ENCODE measurements around the gene PRXL2C.
"Not testable (repeated sequence)": the region's sequence is repeated elsewhere in the genome, so short reads cannot be mapped to it uniquely, and the experiment has no call there.

PRXL2C gene

DNA sequence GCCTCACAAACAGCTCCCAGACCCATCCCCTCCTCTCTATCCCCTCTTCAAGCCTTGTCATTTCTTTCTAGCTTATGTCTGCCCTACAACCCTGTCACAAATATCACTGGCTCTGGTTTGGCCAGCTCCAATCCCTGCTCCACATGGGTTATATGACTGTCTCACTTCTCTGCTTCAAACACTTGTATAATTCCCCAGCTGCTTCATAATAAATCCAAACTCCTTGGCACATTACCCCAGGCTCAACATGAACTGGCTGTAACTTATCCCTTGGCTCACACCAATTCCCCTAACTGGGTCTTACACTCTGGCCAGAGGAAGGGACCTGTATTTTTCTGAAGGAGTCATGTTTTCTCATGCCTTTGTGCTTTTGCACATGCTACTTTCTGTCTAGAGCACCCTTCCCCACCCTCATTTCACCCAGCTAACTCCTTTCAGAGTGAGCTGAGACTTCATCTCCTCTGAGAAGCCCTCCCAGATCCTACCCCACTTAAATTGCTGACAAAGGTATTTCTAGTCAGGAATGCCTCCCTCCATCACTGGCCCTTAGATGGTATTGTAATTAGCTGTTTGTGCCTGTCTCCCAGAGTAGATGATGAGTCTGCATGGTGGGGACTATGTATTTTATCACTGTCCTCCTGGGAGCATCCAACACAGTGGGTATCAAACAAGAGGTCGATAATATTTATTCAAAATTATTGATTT is 5.3 kb downstream of the PRXL2C start:
- no peak for DNase-seq (ENCODE audit: low read depth)

DNA sequence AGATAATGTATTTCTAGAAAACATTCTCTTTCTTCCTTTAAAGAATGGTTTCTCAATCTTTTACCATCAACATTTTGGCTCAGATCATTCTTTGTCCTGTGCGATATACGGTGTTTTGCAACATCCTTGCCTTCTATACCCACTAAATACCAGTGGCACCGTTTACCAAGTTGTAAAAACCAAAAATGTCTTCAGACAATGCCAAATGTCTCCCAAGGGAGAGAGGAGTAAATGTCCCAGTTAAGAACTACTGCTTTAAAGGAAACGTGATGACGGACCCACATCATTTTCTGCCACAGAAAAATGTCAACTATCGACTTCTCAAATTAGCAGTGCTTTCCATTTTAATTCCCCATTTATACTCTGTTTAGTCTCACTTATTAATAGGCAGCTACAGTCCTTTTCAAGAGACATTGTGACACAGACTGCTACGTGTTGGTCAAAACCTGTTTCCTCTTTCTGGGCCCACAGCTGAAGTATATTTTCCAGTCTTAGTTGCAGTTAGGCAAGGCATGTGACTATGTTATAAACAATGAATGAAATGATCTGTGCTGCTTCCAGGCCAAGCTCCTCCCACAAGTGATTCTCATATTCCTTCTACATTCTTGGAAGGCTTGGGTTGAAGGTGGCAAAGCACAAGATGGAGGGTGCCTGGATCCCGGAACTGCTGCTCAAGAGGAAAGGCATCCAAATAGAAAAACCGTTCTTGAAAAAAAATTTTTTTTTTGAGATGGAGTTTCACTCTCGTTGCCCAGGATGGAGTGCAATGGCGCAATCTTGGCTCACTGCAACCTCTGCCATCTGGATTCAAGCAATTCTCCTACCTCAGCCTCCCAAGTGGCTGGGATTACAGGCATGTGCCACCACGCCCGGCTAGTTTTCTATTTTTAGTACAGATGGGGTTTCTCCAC is 8.8 kb downstream of the PRXL2C start:
- no peak for DNase-seq (ENCODE audit: low read depth)

DNA sequence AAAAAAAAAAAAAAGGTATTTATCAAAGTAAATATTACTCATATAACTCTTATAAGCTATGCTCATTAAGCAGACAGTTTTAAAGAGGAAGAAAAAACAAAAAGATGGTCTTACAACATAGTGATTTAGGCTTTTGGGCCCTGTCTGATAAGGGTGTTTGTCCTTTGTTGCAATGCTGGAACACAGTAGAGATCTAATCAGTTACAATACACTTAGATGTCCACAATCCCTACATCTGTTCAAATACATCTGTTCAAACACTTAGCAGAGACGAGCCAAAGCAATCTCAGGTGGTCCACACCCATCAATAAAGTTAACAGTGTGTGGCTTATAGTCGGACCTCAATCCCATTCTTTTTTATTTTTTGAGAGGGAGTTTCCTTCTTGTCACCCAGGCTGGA is 11.0 kb downstream of the PRXL2C start:
- no peak for DNase-seq (ENCODE audit: low read depth)

DNA sequence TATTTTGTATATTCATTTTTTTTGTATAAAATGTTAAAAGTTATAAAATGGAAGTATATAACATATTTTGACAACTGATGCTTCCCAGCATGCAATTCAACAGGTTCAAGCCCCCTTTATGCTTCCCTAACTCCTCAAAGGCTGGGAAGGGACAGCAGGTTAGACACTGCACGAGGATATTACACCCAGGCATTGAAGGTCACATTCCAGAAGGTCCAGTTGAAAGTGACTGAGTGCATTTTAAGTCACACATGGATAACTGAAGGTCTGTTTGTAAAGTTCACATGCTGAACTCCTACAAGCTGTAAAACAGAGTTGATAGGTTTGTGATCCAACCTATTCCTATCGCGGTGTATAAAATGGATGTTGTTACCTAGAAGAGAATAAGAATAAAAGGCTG is 13.6 kb downstream of the PRXL2C start:
- no peak for DNase-seq (ENCODE audit: low read depth)

DNA sequence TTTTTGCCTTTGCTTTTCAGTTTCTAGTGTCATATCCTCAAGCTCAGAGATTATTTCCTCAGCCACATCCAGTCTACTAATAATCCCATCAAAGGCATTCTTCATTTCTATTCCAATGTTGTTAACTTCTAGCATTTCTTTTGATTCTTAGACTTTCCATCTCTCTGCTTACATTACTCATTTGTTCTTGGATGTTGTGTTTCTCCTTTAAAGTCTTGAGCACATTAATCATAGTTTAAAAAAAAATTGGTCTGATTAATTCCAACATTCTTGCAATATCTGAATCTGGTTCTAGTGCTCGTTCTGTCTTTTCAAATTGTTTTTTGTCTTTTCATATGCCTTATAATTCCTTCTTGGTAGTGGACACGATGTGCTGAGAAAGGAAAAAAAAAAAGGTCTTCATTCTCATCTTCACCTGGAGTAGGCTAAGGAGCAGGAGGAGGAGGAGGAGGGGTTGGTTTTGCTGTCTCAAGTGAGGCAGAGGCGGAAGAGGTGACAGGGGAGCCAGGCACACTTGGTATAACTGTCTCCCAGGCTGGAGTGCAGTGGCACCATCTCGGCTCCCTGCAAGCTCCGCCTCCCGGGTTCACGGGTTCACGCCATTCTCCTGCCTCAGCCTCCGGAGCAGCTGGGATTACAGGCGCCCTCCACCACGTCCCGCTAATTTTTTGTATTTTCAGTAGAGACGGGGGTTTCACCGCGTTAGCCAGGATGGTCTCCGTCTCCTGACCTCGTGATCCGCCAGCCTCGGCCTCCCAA is 16.3 kb downstream of the PRXL2C start:
- no peak for DNase-seq (ENCODE audit: low read depth)

DNA sequence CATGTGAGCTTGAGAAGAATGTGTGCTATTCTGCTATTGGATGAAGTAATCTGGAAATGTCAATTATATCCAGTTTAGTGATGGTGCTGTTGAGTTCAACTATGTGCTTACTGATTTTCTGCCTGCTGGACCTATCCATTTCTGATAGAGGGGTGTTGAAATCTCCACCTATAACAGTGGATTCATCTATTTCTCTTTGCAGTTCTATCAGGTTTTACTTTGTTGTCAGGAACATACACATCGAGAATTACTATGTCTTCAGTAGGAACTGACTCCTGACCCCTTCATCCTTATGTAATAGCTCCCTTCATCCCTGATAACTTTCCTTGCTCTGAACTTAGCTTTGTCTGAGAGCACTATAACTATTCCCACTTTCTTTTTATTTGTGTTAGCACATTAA is 18.7 kb downstream of the PRXL2C start:
- DNase-seq (ENCODE audit: low read depth): no peak

DNA sequence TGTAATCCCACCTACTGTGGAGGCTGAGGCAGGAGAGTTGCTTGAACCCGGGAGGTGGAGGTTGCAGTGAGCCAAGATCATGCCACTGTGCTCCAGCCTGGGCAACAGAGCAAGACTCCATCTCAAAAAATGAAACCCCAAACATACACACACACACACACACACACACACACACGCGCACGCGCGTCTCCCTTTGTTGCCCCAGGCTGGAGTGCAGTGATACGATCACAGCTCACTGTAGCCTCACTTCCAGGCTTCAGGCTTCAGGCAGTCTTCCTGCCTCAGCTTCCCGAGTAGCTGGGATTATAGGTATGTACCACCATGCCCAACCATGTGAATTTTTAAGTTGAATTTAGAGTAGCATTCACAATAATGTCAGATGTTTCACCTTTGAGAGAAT is 21.5 kb downstream of the PRXL2C start:
- DNase-seq (ENCODE audit: low read depth): not testable (repeated sequence)

DNA sequence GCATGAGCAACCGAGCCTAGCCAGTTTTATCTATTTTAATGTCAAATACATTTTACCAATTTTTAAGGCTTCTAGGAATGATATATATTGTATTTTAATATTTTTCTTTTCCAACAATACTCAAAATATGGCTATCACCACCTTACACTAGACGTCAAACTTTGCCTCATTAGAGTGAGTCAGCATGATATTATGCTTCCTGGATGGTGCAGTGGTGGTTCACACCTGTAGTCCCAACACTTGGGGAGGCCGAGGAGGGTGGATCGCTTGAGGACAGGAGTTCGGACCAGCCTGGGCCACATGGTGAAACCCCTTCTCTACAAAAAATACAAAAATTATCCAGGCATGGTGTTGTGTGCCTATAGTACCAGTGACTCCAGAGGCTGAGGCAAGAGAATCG is 28.2 kb downstream of the PRXL2C start:
- no peak for DNase-seq (ENCODE audit: low read depth)

DNA sequence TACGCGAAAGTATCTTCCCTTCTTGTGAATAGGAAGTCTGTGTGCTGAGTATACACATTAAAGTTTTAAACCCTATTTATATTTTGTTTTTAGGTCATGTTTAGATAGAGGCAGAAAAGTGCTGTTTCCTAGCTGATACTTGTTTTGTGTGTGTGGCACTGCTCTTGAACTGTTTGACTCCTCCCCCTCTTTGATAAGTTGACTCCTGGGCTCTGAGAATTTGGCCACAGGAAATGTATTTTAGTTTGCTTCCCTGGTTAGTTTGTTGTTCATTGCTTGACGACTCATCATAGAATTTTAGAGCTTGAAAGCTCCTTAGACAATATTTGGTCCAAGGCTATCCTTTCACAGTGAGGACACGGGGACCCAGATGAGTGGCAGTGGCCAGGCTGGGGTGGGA is 33.5 kb downstream of the PRXL2C start:
- no peak for DNase-seq (ENCODE audit: low read depth)

DNA sequence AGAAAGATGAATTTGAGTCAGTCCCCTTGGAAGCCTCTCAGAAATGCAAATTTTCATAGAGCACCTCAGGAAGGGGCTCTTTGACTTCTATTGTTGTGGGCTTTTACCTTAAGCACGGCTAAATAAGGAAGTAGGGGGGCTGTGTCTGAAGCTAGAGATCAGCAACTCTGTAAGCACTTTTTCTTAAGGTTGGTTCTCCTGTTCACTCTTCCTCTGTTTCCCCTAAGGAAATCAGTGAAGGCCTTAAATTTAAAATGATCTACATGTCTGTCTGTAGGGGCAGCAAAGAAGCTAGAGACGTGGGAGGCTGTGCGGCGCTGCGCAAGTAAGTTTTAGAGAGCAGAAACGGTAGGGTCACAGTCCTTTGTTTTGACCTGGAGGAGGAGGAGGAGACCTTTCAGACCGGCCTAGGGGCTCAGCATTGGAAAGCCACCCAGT is 34.3 kb downstream of the PRXL2C start:
- no peak for DNase-seq (ENCODE audit: low read depth)

DNA sequence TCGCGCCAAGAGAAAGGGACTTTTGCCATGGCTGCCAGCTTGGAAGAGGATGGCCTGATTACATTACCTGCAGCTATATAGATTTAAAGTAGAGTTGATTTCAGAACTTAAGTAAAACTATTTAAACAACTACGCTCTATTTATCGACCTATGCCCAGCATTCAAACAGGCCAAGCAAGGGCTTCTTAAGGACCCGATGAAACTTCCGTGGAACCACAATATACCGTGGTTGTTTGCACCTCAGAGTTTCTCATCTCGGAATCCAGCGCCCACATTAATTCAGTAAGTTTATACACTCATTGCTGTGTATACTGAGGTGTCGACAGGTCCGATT is 35.0 kb downstream of the PRXL2C start:
- no peak for DNase-seq (ENCODE audit: low read depth)

DNA sequence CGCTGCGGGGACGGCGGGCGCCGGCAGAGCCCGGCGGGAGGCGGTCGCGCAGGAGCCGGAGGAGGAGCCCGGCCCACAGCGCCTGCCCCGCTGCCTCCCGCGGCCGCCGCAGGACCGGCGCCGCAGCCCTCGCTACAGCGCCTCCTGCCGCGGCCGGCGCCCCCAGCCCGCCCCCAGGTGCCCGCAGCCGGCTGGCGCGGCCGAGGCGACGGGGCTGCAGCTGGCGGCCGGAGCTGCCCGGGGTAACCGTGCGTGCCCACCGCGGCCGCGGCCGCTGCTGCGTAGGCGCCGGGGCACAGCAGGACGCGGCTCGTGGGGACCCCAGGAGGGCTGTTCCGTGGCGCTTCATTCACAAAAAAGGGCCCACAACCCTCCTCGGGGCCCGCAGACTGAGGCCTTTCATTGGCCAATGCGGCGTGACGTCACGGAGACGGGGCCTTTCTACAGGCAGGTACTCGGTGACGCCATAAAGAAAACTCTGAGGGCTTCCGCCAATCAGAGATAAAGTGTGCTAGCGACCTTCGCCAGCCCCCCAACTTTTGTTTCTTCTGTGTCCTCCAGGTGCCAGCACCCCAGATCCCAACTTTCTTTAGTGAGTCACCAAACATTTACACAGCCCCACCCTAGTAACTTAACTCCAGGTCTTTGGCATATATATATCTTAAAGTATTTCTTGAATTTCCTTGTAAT is 35.5 kb downstream of the PRXL2C start, which contains the start of gene CDC14B:
CDC14B (minus strand) TSS at position 353 of the 690 bp plus-strand sequence. CDS start 465 bp downstream, outside the sequence.
- peak; percentile 48 for DNase-seq (ENCODE audit: low read depth)

DNA sequence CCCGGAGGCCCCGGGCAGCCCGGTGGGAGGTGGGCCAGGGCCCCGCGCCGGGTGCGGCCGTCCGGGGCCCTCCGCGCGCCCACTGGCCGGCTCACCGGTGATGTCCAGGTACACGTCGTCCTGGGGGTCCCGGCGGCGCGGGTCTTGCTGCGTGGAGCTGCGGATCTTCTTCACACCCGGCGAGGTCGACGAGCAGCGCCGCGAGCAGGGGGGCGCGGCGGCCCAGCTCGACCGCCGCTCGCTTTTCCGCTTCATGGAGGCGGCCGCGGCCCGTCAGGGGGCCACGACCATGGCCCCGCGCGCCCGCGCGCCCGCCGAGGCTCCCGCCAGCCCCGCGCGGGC is 36.0 kb downstream of the PRXL2C start:
- no peak for DNase-seq (ENCODE audit: low read depth)

DNA sequence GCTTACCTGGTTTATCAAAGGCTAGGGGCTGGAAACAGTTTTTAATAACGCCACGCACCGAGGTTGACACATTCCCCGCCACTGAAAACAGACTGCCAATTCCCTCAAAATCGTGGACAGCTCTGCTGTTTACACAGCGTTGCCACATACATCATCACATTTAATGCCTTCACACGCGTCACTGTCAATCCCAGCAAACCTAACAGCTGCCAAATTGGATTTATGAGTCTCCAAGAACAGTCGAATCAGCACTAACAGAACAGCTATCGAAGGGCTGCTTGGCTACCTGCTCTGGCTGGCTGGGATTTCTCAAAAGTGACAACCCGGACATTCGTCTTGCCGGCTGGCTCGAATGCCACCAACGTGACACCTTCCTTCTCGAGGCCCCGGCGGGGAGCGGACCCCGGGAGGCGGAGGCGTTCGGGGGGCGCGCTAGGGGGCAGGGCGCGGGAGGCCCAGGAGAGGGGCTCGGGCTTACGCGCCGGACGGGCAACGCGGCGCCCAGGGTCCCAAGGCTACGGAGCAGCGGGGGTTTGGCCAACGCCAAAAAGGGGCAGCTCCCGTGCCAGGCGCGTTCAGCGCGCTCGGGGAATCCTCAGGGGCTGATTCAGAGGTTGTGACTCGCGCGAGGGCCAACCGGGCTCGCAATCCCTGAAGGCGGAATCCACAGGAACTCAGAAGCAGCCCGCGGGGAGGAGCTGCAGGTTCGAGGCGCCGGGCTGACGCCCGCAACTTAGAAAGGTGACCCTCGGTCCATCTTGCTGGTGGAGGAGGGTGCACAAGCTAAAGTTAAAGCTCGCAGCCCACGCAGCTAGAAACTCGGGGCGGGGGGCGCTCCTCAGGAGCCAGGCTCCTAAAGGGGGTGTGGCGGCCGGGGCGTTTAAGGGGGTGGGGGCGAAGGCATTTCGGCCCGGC is 36.7 kb downstream of the PRXL2C start:
- DNase-seq (ENCODE audit: low read depth): no peak

DNA sequence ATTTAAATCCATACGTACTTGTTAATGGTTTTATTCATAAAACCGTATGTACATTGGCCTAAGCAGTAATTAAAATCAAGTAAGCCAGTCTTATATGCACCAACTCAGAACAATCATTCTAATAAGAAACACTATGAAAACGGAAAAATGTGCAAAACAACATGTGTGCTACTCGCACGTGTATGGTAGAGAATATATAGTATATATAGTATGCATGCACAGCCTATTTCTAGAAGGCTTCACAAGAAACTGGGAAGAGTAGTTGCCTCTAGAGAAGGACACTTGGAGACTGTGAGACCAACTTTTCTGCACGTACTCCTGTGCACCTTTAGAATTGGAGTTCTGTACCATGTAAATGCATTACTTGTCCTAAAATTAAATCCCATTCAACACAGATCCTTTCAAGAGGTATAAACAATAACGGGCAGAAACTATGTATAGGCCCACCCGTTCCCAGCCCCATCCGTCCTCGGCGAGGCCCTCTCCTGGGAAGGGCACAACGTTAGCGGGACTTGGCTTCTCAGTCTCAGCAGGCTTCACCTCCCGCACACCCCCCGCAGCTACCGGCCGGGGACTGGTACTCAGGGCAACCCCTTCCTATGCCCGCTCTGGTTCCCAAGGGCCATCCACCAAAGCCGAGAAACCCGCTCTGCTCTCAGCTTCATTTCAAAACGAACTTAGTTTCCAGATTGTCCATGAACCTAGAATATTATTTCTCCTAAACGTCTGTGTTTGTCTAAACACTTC is 37.5 kb downstream of the PRXL2C start:
- no peak for DNase-seq (ENCODE audit: low read depth)

DNA sequence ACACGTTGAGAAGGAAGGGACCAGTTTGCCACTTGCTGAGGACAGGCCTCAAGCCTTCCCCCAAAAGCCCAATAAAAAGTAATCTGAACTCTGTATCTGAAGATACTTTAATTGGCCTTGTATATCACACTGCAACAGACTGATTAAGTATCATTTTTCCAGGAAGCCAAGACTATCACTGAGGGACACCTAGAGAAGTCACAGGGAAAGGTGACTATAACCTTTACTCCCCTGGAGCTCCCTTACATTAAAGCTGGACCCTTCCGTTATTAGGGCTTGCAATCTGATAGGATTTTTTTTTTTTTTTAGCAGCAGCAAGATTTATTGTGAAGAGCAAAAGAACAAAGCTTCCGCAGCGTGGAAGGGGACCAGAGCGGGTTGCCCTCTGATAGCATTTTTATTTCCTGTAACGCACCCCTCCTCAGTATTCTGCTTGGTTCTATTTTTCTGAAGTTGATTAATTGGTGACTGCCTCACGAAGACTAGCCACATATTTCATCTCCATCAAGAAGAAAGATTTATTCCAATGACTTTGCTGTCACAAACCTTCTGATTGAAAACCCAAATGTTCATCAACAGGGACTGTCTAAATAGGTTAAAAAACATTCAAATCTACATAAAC is 38.2 kb downstream of the PRXL2C start:
- DNase-seq (ENCODE audit: low read depth): no peak

DNA sequence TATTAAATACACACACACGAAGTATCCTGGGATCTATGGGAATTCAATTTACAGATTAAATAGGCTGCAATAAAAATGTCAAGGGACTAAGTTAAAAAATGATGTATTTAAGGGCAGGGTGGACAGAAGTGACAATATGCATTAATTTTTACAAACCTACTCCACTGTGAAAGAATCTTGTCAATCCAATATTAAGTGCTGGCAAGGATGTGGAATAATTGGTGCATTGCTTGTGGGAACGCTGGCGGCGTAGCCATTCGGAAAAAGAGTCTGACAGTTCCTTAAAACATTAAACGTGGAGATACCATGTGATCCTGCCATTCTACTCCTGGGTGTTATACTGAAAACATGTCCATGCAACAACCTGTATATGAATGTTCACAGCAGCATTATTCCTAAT is 39.7 kb downstream of the PRXL2C start:
- no peak for DNase-seq (ENCODE audit: low read depth)

DNA sequence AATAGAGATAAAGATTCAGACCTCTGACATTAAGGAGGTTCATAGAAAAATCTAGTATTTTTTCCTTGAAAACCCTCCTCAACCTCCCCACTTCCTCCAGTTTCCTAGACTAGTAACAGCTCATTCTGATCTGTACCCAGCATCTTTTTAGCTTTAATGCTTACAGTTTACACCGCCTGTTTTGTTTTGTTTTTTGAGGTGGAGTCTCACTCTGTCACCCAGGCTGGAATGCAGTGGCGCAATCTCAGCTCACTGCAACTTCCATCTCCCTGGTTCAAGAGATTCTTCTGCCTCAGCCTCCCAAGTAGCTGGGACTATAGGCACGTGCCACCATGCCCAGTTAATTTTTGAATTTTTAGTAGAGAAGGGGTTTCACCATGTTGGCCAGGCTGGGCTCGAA is 40.5 kb downstream of the PRXL2C start:
- DNase-seq (ENCODE audit: low read depth): not testable (repeated sequence)

DNA sequence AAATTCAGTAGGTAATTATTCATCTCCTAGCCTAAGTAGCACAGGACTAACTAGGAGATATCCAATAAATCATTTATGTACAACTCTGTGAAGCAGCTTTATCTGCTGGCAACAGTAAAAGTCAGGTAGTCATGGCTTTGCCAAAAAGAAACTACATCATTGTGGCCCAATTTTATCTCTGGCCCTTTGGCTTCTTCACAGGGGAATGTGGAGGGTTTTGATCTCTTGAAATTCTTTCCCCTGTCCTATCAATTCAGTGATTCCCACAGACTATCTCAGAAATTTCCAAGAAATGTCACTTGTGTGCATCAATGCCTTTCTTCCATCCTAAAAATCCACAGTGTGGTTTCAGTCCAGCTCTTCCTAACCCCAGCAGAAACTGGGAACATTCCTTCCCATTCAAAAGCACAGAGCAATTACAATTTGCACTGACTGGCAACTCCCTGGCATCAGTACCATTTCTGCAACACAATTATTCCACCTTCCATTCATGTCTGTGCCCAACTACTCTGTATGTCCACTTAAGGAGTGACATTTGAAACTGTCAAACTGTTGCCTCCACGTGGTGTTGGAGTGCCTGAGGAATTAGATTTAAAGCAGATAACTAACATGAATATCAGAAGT is 42.0 kb downstream of the PRXL2C start:
- DNase-seq (ENCODE audit: low read depth): no peak
